Measurements from ENCODE around the gene AAK1.
"Not testable (repeated sequence)": the region's sequence is repeated elsewhere in the genome, so short reads cannot be mapped to it uniquely, and the experiment has no call there.

The AAK1 gene

GRCh38 chr2:69567157-69567908 lies 76.2 kb downstream of the AAK1 start:
- DNase-seq: peak; percentile 92

DNA sequence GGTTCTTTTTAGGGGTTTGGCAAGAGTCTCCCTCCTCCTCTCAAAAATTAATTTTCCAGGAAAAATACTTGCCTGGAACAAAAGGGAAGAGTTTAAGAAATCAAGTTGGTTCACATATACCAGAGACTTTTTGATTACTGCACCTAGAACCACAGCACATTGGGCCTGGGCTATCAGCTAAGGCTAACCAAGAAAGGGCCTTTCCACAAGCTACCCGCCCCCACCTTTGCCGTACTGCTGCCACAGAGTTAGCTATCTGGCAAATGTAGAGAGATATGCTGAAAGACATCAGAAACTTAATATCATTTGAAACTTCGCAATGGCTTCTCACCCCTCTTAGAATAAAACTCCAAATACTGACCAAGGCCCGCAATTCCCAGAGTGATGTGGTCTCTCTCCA lies 76.9 kb downstream of the AAK1 start:
- DNase-seq: no peak

GRCh38 chr2:69565431-69565839 lies 78.1 kb downstream of the AAK1 start:
- DNase-seq: no peak

DNA sequence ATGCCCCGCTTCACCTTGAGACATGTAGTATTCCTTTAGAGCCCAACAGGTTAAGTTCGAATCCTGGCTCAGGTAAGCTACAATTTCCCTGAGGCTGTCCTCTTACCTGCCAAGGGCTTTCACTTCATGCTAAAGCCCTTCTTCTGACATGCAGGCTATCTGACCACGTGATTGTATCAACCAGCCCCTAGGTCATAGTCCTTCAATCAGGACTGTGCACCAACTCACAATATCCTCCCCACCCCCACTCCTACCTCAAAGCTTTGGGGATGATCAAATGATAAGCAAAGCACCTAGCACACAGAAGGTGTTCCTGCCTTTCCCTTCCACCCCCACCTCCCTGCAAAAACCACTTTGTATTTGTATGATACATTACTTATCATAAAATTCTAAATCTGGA lies 78.9 kb downstream of the AAK1 start:
- DNase-seq: no peak

DNA sequence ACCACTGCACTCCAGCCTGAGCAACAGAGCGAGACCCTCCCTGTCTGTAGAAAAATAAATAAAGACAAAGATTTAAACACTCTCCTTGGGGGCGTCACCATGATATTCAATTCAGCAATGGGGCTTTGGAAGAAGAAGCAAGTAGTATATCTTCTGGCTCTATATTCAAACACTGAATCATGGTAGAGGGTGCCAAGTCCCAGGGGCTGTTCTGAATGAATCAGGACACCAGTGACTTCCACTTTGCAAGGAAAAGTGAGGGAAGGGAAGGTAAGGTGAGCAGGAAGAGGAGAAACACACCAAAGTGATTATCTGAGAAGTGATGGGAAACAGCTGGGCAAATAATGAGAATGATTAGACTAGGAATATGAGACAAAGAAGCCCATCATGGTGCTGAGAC lies 80.5 kb downstream of the AAK1 start:
- DNase-seq: no peak

DNA sequence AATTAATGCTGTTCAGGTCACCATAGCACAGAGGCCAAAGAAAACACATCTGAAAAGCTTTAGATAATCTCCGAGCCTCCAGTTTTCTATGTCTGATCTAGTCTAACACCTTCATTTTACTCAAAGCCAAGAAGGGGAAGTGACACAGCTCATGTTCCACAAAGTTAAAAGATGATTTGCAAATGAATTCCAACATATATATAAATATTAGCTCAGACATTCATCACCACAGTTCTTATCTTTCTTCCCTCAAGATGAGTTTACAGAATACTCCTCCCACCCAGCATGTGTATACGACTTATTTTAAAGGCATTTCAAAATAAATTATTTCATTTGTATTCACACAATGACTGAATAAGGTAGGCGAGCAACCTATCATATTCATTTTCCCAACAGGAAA lies 82.4 kb downstream of the AAK1 start:
- DNase-seq: no peak

DNA sequence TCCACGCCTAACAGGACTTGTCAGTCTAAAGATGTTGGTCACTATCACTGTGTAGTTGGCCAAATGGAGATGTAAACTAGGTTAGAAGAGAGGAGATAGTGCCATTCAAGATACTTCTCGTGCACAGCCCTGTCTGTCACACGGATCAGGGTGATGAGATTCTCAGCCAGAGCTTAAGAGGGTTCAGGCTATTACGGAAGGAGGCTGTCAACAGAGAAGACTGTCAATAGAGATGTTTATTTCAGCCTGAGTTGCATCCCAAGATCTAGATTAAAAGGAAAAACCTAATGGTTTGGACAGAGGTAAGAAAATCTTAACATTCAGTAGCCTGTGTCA lies 83.4 kb downstream of the AAK1 start:
- DNase-seq: no peak

DNA sequence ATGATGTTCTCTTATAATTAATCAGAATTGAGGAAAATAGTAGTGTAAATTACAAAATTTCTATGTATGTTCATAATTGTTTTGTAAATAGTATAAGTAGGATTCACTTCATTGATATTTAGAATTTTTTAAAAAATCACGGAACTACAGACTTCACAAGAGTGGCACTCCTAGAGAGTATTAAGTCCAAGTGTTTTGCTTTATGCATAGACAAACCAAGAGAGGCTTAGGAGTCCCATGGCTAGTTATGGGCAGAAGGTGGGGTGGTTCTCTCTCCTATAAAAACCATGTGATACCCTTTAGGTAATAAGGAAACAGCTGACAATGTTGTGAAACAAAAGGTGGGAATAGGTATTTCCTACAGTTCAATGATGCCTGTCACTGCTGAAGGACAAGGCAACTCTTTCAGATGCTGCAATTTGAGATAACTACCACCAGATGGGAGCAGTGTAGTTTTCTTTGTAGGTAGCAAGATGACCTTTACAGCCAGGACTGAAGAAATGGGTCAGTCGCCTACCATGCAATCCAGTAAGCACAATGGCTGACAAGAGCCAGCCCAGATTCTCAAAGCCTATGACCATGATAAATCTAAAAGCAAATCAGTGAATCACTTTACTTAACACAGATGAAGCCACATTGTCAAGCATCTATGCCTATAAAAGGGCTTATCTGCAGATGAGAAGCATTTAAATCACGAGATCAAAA lies 83.9 kb downstream of the AAK1 start:
- peak; percentile 56 for DNase-seq

DNA sequence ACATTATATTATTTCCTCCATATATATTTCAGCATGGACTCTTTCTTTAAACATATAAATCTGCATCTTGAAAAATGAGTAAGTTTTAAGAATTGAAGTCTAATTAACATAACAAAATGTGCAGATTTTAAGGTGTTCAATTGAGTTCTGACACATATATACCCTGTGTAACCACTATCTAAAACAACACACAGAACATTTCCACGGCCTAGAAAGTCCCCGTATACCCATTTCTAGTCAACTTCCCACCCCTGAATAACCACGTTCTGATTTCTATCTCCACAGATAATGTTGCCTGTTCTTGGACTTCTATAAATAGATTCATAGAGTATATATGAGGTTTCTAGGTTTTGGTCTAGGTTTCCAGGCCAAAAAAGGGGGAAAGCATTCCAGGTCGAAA lies 87.5 kb downstream of the AAK1 start:
- DNase-seq: no peak

- no peak for DNase-seq
These were observed 88.6 kb downstream of the AAK1 start for GRCh38 chr2:69554981-69555380.

DNA sequence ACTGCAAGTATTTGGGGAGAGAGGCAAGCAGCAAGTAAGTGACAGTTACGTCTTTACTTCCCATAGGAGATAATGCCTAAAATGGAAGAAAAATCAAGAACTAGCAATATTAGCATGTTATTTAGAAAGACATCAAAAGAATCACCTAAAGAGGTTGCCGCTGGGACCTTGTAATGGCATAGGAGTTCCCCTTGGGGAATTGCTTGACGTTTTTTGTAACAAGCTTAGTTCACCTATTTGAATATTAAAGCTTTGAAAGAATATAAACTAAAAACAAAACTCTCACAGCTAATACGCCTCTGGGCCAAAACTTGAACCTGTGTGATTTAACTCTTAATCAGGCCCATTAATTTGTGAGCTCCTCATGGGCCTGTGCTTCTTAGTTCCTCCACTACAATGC lies 89.0 kb downstream of the AAK1 start:
- no peak for DNase-seq

DNA sequence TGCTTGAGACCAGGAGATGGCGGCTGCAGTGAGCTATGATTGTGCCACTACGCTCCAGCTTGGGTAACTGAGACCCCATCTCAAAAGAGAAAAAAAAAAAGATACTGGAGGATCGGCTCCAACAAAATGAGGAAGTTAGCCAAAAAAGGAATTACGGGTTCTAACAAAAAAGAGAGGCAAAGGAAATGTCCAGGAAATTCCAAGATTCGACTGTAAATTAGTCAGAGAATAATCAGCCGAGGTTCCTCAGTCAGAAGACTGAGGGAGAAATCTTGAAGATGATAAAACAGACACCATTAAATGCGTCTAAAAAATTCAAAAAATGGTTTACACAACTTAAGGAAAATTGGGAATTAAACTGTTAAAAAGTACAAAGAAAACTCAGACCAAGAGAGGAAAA lies 89.5 kb downstream of the AAK1 start:
- DNase-seq: no peak

DNA sequence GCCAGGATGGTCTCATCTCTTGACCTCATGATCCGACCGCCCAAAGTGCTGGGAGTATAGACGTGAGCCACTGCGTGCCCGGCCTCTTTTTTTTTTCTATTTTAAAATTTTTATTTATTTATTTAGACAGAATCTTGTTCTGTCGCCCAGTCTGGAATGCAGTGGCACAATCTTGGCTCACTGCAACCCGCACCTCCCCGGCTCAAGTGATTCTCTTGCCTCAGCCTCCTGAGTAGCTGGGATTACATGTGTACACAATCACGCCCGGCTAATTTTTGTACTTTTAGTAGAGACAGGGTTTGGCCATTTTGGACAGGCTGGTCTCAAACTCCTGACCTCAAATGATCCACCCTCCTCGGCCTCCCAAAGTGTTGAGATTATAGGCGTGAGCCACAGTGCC lies 93.0 kb downstream of the AAK1 start:
- not testable (repeated sequence) for DNase-seq

- peak; percentile 75 for DNase-seq
These were observed 94.1 kb downstream of the AAK1 start for GRCh38 chr2:69549421-69549820.

- no peak for DNase-seq
These were observed 95.4 kb downstream of the AAK1 start for GRCh38 chr2:69547984-69548715.

DNA sequence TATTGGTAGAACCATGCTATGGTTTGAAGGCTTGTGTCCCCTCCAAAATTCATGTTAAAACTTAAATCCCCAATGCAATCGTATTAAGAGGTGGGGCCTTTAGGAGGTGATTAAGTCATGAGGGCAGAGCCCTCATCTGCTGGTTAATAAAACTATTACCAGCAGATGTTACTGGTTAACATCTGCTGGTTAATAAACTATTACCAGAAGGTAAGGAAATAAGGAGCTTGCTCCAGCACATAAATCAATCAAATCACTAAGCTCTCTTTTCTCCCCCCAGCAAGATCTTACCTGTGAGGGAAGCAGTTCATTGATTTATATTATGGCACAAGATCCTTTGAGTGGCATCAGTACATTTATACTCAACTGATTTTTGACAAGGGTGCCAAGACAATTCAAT lies 96.9 kb downstream of the AAK1 start:
- no peak for DNase-seq

- no peak for DNase-seq
These were observed 98.0 kb downstream of the AAK1 start for GRCh38 chr2:69545477-69545932.

- DNase-seq: no peak
These were observed 98.6 kb downstream of the AAK1 start for GRCh38 chr2:69544951-69545350.

DNA sequence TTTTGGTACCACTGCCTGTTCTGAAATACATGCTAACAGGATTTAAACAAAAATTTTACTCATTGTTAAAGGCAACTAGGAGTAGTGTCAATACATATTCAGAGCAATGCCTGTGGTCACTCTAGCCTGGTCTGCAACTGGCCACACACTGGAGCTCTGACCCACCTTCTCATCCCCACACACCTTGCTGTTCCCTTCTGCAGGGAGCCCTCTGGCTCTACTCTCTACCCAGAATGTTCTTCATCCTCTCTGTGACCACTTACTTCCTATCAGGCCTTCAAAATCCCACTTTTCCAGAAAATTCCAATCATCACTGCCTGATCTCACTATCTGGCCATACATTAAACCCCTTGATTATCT lies 104.0 kb downstream of the AAK1 start:
- no peak for DNase-seq

GRCh38 chr2:69538872-69539548 lies 104.5 kb downstream of the AAK1 start:
- DNase-seq: peak; percentile 32

- no peak for DNase-seq
These were observed 105.3 kb downstream of the AAK1 start for GRCh38 chr2:69538249-69538648.

DNA sequence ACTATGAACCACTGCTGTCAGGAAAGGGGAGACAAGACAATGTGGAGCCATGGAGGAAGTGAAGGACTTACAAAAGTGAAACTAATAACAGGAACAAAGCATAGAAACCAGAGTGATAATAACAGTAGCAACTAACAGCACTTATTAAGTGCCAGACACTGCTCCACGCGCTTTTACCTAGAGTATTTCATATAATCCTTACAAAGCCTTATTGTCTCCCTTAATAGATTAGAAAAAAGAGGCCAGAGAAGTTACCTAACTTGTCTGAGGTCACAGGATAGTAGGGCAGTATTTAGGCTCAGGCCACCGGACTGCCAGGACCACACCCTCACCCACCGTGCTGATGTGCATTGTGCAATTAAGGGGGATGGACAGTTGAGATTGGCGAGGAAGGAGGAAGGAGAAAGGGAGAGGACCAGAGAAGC lies 107.7 kb downstream of the AAK1 start:
- DNase-seq: no peak

DNA sequence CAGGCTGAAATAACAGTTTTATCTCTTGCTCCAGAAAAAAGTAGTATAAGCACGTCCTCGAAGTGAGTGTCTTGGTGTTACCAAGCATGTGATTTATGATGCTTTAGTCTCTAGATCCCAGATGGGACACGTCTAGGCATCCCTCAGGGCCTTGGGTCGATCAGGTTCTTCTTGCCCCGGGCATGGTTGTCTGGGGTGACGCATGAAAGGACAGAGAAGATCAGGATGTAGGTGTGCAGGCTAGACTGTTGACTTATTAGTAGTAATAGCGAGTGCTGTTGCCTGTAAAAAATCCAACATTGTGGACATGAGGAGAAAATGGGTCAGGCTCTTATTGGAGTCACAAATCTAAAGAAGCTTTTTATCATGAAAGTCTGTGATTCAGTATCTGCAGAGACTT lies 112.4 kb downstream of the AAK1 start:
- DNase-seq: no peak

DNA sequence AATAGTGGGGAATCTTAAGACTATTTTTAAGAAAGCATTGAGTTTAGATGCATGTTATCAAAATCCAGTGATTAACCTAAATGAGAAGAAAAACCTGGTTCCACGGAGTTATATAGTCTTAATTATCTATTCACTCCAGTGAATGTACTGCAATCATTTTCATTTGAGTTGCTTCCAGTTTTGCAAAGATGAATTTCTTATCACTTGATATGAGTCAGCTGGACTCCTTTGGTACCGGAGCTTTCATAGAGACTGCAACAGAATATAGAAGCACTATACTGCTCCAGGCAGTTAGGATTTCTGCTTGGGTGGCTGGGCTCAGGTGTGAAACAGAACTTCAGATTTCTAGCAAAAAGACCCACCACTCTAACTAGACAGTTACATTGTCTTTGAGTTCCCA lies 114.1 kb downstream of the AAK1 start:
- no peak for DNase-seq
